GM12878 (cell line): ENCODE measurements around the gene MGAT5.

Experiments used
- CBFB ChIP-seq: IDR thresholded peaks from 2 replicates; pipeline ENCODE4 v1.6.1; 2016; ENCODE audit warnings: antibody characterized with exemption, low read depth
- NFYA ChIP-seq: IDR thresholded peaks from 2 replicates; pipeline ENCODE4 v1.6.1; 2011; ENCODE audit warnings: low read depth, mild to moderate bottlenecking, low read length, improper control_type of control experiment, borderline replicate concordance
- NFYB ChIP-seq: IDR thresholded peaks from 2 replicates; pipeline ENCODE4 v1.6.1; 2011; ENCODE audit warnings: low read depth, mild to moderate bottlenecking, low read length, improper control_type of control experiment, moderate library complexity; ENCODE audit not compliant: insufficient read depth
- POLR2AphosphoS2 ChIP-seq: IDR thresholded peaks from 2 replicates; pipeline ENCODE4 v1.6.1; 2011; ENCODE audit warnings: low read depth, mild to moderate bottlenecking, low read length, improper control_type of control experiment, moderate library complexity
- TF ChIP-seq, protein P1 (sequence below): IDR thresholded peaks from 2 replicates; pipeline ENCODE4 v1.6.1; 2011; ENCODE audit warnings: borderline replicate concordance, low read depth, mild to moderate bottlenecking, moderate library complexity, low read length; ENCODE audit not compliant: insufficient read depth, poor library complexity, severe bottlenecking
- TF ChIP-seq, protein P2 (sequence below), 3 experiments: IDR thresholded peaks in 2 of 3; conservative IDR thresholded peaks in 1 of 3; 2 replicates each; pipeline ENCODE4 v1.5.1; 2011; ENCODE audit warnings: low read depth in 3 of 3, low read length in 3 of 3, mild to moderate bottlenecking in 3 of 3, control low read depth in 2 of 3, moderate library complexity in 2 of 3, inconsistent platforms in 1 of 3, mixed read lengths in 1 of 3; ENCODE audit not compliant: control insufficient read depth in 2 of 3, insufficient read depth in 1 of 3; ENCODE audit errors: extremely low read depth in 1 of 3
- TF ChIP-seq, protein P3 (sequence below): fragments of 450-650 bp; IDR thresholded peaks from 2 replicates; pipeline ENCODE4 v1.6.1; 2016; ENCODE audit warnings: mild to moderate bottlenecking

DNA sequence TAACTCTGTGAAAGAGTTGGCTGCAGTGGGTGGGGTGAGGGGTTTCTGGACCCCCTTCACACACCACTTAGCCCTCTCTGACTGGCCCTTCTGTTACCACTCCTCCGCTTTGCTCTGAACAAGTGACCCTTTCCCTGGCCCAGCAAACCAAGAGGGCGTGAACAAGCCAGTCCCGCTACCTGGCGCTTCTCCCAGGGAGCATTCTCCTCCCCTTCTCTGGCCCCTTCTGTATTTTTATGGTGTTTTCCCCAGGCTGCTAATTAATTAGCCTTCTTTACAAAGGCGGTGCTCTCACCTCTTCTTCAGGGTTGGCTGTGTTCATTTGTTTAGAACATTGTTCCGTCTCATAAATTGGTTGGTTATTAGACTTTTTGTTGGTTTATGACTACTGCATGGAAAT, 180.1 kb downstream of the MGAT5 start:
- no peak for TF ChIP-seq CBFB
- no peak for TF ChIP-seq NFYB
- TF ChIP-seq, protein P1, sequence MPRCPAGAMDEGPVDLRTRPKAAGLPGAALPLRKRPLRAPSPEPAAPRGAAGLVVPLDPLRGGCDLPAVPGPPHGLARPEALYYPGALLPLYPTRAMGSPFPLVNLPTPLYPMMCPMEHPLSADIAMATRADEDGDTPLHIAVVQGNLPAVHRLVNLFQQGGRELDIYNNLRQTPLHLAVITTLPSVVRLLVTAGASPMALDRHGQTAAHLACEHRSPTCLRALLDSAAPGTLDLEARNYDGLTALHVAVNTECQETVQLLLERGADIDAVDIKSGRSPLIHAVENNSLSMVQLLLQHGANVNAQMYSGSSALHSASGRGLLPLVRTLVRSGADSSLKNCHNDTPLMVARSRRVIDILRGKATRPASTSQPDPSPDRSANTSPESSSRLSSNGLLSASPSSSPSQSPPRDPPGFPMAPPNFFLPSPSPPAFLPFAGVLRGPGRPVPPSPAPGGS = no peak
- TF ChIP-seq, protein P2, sequence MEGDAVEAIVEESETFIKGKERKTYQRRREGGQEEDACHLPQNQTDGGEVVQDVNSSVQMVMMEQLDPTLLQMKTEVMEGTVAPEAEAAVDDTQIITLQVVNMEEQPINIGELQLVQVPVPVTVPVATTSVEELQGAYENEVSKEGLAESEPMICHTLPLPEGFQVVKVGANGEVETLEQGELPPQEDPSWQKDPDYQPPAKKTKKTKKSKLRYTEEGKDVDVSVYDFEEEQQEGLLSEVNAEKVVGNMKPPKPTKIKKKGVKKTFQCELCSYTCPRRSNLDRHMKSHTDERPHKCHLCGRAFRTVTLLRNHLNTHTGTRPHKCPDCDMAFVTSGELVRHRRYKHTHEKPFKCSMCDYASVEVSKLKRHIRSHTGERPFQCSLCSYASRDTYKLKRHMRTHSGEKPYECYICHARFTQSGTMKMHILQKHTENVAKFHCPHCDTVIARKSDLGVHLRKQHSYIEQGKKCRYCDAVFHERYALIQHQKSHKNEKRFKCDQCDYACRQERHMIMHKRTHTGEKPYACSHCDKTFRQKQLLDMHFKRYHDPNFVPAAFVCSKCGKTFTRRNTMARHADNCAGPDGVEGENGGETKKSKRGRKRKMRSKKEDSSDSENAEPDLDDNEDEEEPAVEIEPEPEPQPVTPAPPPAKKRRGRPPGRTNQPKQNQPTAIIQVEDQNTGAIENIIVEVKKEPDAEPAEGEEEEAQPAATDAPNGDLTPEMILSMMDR (IDR thresholded peaks at IDR 0.05 in 2 of 3, conservative IDR thresholded peaks at IDR 0.05 in 1 of 3; ENCODE audit: control insufficient read depth in 2 of 3, extremely low read depth in 1 of 3, insufficient read depth in 1 of 3, low read depth in 3 of 3, low read length in 3 of 3) = no peak
- TF ChIP-seq, protein P3, sequence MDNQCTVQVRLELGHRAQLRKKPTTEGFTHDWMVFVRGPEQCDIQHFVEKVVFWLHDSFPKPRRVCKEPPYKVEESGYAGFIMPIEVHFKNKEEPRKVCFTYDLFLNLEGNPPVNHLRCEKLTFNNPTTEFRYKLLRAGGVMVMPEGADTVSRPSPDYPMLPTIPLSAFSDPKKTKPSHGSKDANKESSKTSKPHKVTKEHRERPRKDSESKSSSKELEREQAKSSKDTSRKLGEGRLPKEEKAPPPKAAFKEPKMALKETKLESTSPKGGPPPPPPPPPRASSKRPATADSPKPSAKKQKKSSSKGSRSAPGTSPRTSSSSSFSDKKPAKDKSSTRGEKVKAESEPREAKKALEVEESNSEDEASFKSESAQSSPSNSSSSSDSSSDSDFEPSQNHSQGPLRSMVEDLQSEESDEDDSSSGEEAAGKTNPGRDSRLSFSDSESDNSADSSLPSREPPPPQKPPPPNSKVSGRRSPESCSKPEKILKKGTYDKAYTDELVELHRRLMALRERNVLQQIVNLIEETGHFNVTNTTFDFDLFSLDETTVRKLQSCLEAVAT = no peak
- TF ChIP-seq NFYA = no peak
- no peak for TF ChIP-seq POLR2AphosphoS2
